Trophoblast cell (in vitro differentiated cells and primary cell): ENCODE measurements around the gene BRWD1.

Experiments
- DNase-seq, 2 donors: peaks; one replicate each; pipeline ENCODE4 v3.0.0-alpha.2; 2016
- H2AFZ ChIP-seq: 2 replicates; pipeline ENCODE4 v1.6.1; 2013; ENCODE audit warnings: low read length, moderate library complexity, mild to moderate bottlenecking; ENCODE audit not compliant: insufficient read depth, poor library complexity
- H2AK5ac ChIP-seq: 2 replicates; pipeline ENCODE4 v1.6.1; 2013; ENCODE audit warnings: mild to moderate bottlenecking, low read length
- H2BK120ac ChIP-seq: 2 replicates; pipeline ENCODE4 v1.6.1; 2013; ENCODE audit warnings: low read length, mild to moderate bottlenecking, moderate library complexity; ENCODE audit not compliant: insufficient read depth, poor library complexity
- H2BK12ac ChIP-seq: 2 replicates; pipeline ENCODE4 v1.6.1; 2013; ENCODE audit warnings: mild to moderate bottlenecking, low read length, moderate library complexity
- H2BK5ac ChIP-seq: 2 replicates; pipeline ENCODE4 v1.6.1; 2013; ENCODE audit warnings: low read length, low read depth, moderate library complexity, mild to moderate bottlenecking; ENCODE audit not compliant: poor library complexity
- H3K14ac ChIP-seq: 2 replicates; pipeline ENCODE4 v1.6.1; 2013; ENCODE audit warnings: mild to moderate bottlenecking, low read length
- H3K18ac ChIP-seq: 2 replicates; pipeline ENCODE4 v1.6.1; 2013; ENCODE audit warnings: mild to moderate bottlenecking, low read length
- H3K23ac ChIP-seq: 2 replicates; pipeline ENCODE4 v1.6.1; 2013; ENCODE audit warnings: low read length
- H3K27ac ChIP-seq: 2 replicates; pipeline ENCODE4 v1.5.1; 2013; ENCODE audit warnings: low read depth, mild to moderate bottlenecking, inconsistent platforms, low read length, moderate library complexity
- H3K27me3 ChIP-seq: 2 replicates; pipeline ENCODE4 v1.6.1; 2013; ENCODE audit warnings: inconsistent platforms, mild to moderate bottlenecking, low read length, moderate library complexity; ENCODE audit not compliant: insufficient read depth
- H3K36me3 ChIP-seq, 2 experiments: 1 replicate in 1 of 2; 2 replicates in 1 of 2; pipeline ENCODE4 v1.6.1; 2013; ENCODE audit warnings: low read length in 2 of 2, mild to moderate bottlenecking in 2 of 2, moderate library complexity in 1 of 2; ENCODE audit not compliant: insufficient read depth in 2 of 2, control insufficient read depth in 1 of 2
- H3K4ac ChIP-seq: 2 replicates; pipeline ENCODE4 v1.6.1; 2013; ENCODE audit warnings: low read depth, mild to moderate bottlenecking, low read length, moderate library complexity
- H3K4me1 ChIP-seq, 2 experiments: 1 replicate in 1 of 2; 2 replicates in 1 of 2; pipeline ENCODE4 v1.6.1; 2013; ENCODE audit warnings: low read length in 2 of 2, mild to moderate bottlenecking in 2 of 2, moderate library complexity in 1 of 2; ENCODE audit not compliant: insufficient read depth in 2 of 2, control insufficient read depth in 1 of 2
- H3K4me2 ChIP-seq: 2 replicates; pipeline ENCODE4 v1.6.1; 2013; ENCODE audit warnings: inconsistent platforms, mild to moderate bottlenecking, low read length, moderate library complexity
- H3K4me3 ChIP-seq: 2 replicates; pipeline ENCODE4 v1.5.1; 2013; ENCODE audit warnings: mild to moderate bottlenecking, low read depth, low read length, inconsistent platforms
- H3K79me1 ChIP-seq: one replicate; pipeline ENCODE4 v1.6.1; 2013; ENCODE audit warnings: low read length
- H3K79me2 ChIP-seq: 2 replicates; pipeline ENCODE4 v1.6.1; 2013; ENCODE audit warnings: low read length, mild to moderate bottlenecking; ENCODE audit not compliant: control insufficient read depth, insufficient read depth, poor library complexity
- H3K9ac ChIP-seq: 2 replicates; pipeline ENCODE4 v1.6.1; 2013; ENCODE audit warnings: mild to moderate bottlenecking, low read length
- H3K9me3 ChIP-seq: 2 replicates; pipeline ENCODE4 v1.6.1; 2013; ENCODE audit warnings: low read depth, mild to moderate bottlenecking, control low read depth, inconsistent platforms, low read length; ENCODE audit not compliant: insufficient read depth
- H4K12ac ChIP-seq: 2 replicates; pipeline ENCODE4 v1.6.1; 2013; ENCODE audit warnings: low read depth, mild to moderate bottlenecking, low read length, moderate library complexity
- H4K8ac ChIP-seq: 2 replicates; pipeline ENCODE4 v1.6.1; 2013; ENCODE audit warnings: low read depth, mild to moderate bottlenecking, low read length, moderate library complexity
- H4K91ac ChIP-seq: one replicate; pipeline ENCODE4 v1.6.1; 2013; ENCODE audit warnings: low read depth, mild to moderate bottlenecking, low read length, moderate library complexity
- WGBS: extraction: QIAGEN DNeasy Blood & Tissue Kit; methylation state at CpG from one replicate; pipeline ENCODE4 v1.1.7; 2013; ENCODE audit warnings: missing lambda C conversion rate; ENCODE audit not compliant: insufficient read length, insufficient coverage; ENCODE audit errors: extremely low coverage; 5-methylcytosine and 5-hydroxymethylcytosine counted together

Gene BRWD1

GRCh38 chr21:39314143-39315027 lies 953 bp upstream of the BRWD1 start:
- peak overlapping the region; percentile 99 for H2BK5ac ChIP-seq
- H3K4me3 ChIP-seq = peak overlapping the region; percentile 97
- peak; percentile 12 to 51 for DNase-seq
- no peak overlapping the region for H2BK12ac ChIP-seq
- H3K36me3 ChIP-seq = peaks cover 6 to 10% of the 10 kb centered on the region in 2 experiments
- peaks cover 14% of the 10 kb centered on the region for H3K79me1 ChIP-seq
- peaks cover 6 to 13% of the 10 kb centered on the region in 2 experiments for H3K4me1 ChIP-seq
- peak overlapping the region; percentile 77 for H2AFZ ChIP-seq
- H3K4me2 ChIP-seq = peak overlapping the region; percentile 75
- H3K79me2 ChIP-seq = peaks cover 17% of the 10 kb centered on the region
- H3K9me3 ChIP-seq = peaks cover 1% of the 10 kb centered on the region
- peak overlapping the region; percentile 93 for H3K14ac ChIP-seq
- peak overlapping the region; percentile 83 for H4K91ac ChIP-seq
- H3K23ac ChIP-seq = no peak overlapping the region
- peak overlapping the region; percentile 98 for H2BK120ac ChIP-seq
- peak overlapping the region; percentile 27 for H2AK5ac ChIP-seq
- no peaks in the 10 kb centered on the region for H3K27me3 ChIP-seq
- H3K27ac ChIP-seq = peak overlapping the region; percentile 100
- peak overlapping the region; percentile 99 for H4K12ac ChIP-seq
- peak overlapping the region; percentile 85 for H3K18ac ChIP-seq
- no CpG with 5 or more reads among the region's 43 CpGs for WGBS
- H3K9ac ChIP-seq = peak overlapping the region; percentile 99
- peak overlapping the region; percentile 98 for H4K8ac ChIP-seq
- peak overlapping the region; percentile 61 for H3K4ac ChIP-seq

- Histone ChIP-seq H2BK120ac (peak overlapping the region; percentile 81), H3K27me3 (no peaks in the 10 kb centered on the region), H4K91ac (peak overlapping the region; percentile 83), H3K4me1 (peaks cover 6 to 10% of the 10 kb centered on the region in 2 experiments), H3K4ac (peak overlapping the region; percentile 94), H3K18ac (peak overlapping the region; percentile 85), H3K9me3 (no peaks in the 10 kb centered on the region), H3K9ac (peak overlapping the region; percentile 97), H3K14ac (peak overlapping the region; percentile 93), H2BK5ac (peak overlapping the region; percentile 99), H2AK5ac (no peak overlapping the region), H3K27ac (peak overlapping the region; percentile 100), H3K4me3 (peak overlapping the region; percentile 97), H3K36me3 (peaks cover 12 to 17% of the 10 kb centered on the region in 2 experiments), H3K4me2 (peak overlapping the region; percentile 75), H4K12ac (peak overlapping the region; percentile 81), H2BK12ac (no peak overlapping the region), H3K79me2 (peaks cover 17% of the 10 kb centered on the region), H2AFZ (peak overlapping the region; percentile 86), H3K23ac (no peak overlapping the region), H4K8ac (peak overlapping the region; percentile 98), H3K79me1 (peaks cover 14% of the 10 kb centered on the region)
- DNase-seq = peak in 1 of 2 donors; percentile 38
- no CpG with 5 or more reads among the region's 71 CpGs for WGBS
These were observed 326 bp downstream of the BRWD1 start for GRCh38 chr21:39313042-39313570.

- no CpG with 5 or more reads among the region's 65 CpGs for WGBS
- DNase-seq = peak; percentile 80 to 90
These were observed 1.1 kb downstream of the BRWD1 start for GRCh38 chr21:39312112-39313041.

GRCh38 chr21:39311164-39311563 lies 2.3 kb downstream of the BRWD1 start:
- Histone ChIP-seq H3K79me2 (peaks cover 17% of the 10 kb centered on the region), H3K4me3 (no peak overlapping the region), H2AK5ac (no peak overlapping the region), H3K36me3 (peaks cover 15 to 18% of the 10 kb centered on the region in 2 experiments), H4K91ac (no peak overlapping the region), H3K4ac (peak overlapping the region; percentile 43), H3K9ac (no peak overlapping the region), H2AFZ (no peak overlapping the region), H3K9me3 (no peaks in the 10 kb centered on the region), H3K27ac (no peak overlapping the region), H3K23ac (no peak overlapping the region), H3K4me2 (no peak overlapping the region), H3K27me3 (no peaks in the 10 kb centered on the region), H3K18ac (no peak overlapping the region), H3K79me1 (peaks cover 14% of the 10 kb centered on the region), H3K4me1 (peaks cover 0 to 3% of the 10 kb centered on the region in 2 experiments), H4K8ac (no peak overlapping the region), H2BK5ac (no peak overlapping the region), H3K14ac (no peak overlapping the region), H2BK120ac (no peak overlapping the region), H4K12ac (no peak overlapping the region), H2BK12ac (no peak overlapping the region)
- WGBS = no CpG with 5 or more reads among the region's 7 CpGs
- DNase-seq = no peak

More at GRCh38 chr21:39312112-39313041, 1.1 kb downstream of the BRWD1 start:
- Histone ChIP-seq H2BK120ac (peak overlapping the region; percentile 81), H2AFZ (peak overlapping the region; percentile 86), H3K14ac (no peak overlapping the region), H4K12ac (no peak overlapping the region), H3K18ac (peak overlapping the region; percentile 57), H3K79me2 (peaks cover 17% of the 10 kb centered on the region), H3K4me2 (peak overlapping the region; percentile 75), H3K27me3 (no peaks in the 10 kb centered on the region), H3K9ac (no peak overlapping the region), H3K27ac (peak overlapping the region; percentile 100), H2AK5ac (no peak overlapping the region), H3K9me3 (no peaks in the 10 kb centered on the region), H4K91ac (peak overlapping the region; percentile 83), H3K79me1 (peaks cover 14% of the 10 kb centered on the region), H2BK12ac (no peak overlapping the region), H4K8ac (peak overlapping the region; percentile 36), H2BK5ac (peak overlapping the region; percentile 49), H3K4me1 (peaks cover 2 to 5% of the 10 kb centered on the region in 2 experiments), H3K4me3 (peak overlapping the region; percentile 97), H3K4ac (peak overlapping the region; percentile 7), H3K23ac (no peak overlapping the region), H3K36me3 (peaks cover 15 to 17% of the 10 kb centered on the region in 2 experiments)
